Caki2 (cell line): ENCODE results near the gene NDUFAF5. TPM values are rescaled to one million over a fixed set of nuclear protein-coding genes. Genes with fewer than 3 reads are reported as not detected.

Experiments used
- DNase-seq: peaks from one replicate; pipeline ENCODE4 v3.0.0-alpha.2; 2015; ENCODE audit warnings: low read depth
- in situ Hi-C: cut with HindIII; loops from 2 replicates; pipeline ENCODE4 v1.10.0; 2016; ENCODE audit warnings: low sequenced_read_pairs, low pct_unique_long_range_greater_than_20kb, mixed read lengths
- total RNA-seq: library from RNA; depleted of rRNA; stranded (reverse); fragments of >200 nt; shearing (Covaris generic); gene quantifications from 2 replicates; pipeline ENCODE4 v1.2.3, GENCODE V29; 2014; ENCODE audit warnings: low replicate concordance; rRNA removed

Gene NDUFAF5
- total RNA-seq, 1 experiment from 2014 or later, result 49.7 TPM

DNA sequence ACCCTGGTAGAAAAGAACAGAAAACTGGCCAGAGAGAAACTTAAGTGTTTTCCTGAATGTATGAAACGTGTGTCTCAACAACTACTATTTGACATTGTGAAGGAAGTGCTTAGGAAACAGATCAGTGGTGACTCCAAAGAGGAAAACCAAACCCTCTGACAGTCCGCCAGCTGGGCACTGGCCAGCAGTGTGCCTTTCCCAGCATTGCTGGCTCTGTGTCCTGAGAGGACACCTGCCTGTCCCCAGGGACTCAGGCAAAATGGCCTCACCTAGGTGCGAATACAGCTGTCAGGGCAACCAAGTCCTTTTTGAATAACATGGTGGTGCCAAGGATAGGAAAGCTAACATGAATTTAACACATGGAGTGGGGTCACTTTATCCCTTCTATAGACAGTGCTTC is 72.5 kb downstream of the NDUFAF5 start:
- in situ Hi-C loops, result no loop called here

DNA sequence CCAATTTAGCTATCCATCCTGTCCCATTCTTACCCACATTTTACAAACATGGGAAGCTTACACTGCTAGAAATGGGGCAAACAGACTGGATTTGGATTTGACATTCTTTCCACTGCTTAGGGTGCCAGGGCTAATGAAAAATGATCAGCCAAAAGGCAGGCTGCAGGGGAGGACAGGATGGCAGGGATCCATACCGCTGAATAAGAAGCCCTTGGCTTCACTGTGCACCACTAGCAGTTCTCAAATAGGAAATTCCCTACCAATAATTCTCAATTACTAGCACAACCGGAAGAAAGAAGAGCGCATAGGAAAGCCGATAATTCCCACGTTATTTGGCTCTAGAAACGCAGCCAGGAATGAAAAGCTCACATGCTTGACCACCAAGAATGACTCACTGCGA is 73.1 kb downstream of the NDUFAF5 start:
- DNase-seq, result no peak
- in situ Hi-C loops, result no loop called here

More for the DNA sequence above, 72.5 kb downstream of the NDUFAF5 start:
- no peak for DNase-seq

GRCh38 chr20:13858439-13858838 is 73.6 kb downstream of the NDUFAF5 start:
- in situ Hi-C loops, result no loop called here
- DNase-seq, result no peak

- DNase-seq, result no peak
- in situ Hi-C loops, result no loop called here
These were observed 74.0 kb downstream of the NDUFAF5 start for GRCh38 chr20:13858871-13859270.

DNA sequence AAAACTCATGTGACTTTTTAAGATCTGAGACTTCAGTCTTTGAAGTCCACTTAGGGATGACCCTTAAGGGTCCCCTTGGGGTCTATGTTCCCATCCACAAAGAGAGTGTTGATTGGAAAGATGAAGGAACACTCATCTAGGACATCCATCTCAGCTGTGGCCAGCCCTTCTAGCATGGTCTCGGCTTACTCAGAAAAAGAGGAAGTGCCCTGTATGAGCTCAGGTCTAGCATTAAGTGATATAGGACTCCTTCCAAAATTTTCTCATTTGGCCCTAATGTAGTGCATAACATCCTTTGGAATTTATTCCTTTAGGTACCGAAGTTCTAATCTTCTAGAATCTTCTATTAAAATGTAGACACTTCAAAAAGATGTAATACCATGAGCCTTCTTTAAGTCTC is 77.4 kb downstream of the NDUFAF5 start:
- no peak for DNase-seq
- in situ Hi-C loops, result no loop called here

DNA sequence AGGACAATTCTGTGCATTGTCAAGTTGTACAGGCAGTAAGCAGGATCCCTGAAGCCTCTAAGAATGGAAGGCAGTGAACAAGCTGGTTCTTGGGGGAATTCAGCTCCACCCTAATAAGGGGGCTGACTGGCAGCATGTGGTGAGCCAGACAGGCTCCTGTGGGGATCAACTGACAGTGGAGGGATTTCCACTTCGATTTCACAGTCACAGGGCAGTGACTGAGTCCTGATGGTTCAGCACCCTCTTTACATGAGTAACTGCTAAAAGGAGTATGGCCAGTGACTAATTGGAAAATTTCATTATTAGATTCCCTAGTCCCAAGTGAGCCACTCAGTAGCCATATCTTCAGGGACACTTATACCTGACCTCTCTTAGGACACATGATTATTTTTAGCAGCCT is 78.4 kb downstream of the NDUFAF5 start:
- in situ Hi-C loops, result no loop called here
- DNase-seq, result no peak

GRCh38 chr20:13865156-13865555 is 80.3 kb downstream of the NDUFAF5 start:
- DNase-seq, result no peak
- in situ Hi-C loops, result no loop called here

GRCh38 chr20:13865791-13866351 is 81.0 kb downstream of the NDUFAF5 start:
- DNase-seq, result no peak

GRCh38 chr20:13868331-13868730 is 83.5 kb downstream of the NDUFAF5 start:
- in situ Hi-C loops, result no loop called here
- DNase-seq, result no peak

More at GRCh38 chr20:13865791-13866351, 81.0 kb downstream of the NDUFAF5 start:
- in situ Hi-C loops, result no loop called here

DNA sequence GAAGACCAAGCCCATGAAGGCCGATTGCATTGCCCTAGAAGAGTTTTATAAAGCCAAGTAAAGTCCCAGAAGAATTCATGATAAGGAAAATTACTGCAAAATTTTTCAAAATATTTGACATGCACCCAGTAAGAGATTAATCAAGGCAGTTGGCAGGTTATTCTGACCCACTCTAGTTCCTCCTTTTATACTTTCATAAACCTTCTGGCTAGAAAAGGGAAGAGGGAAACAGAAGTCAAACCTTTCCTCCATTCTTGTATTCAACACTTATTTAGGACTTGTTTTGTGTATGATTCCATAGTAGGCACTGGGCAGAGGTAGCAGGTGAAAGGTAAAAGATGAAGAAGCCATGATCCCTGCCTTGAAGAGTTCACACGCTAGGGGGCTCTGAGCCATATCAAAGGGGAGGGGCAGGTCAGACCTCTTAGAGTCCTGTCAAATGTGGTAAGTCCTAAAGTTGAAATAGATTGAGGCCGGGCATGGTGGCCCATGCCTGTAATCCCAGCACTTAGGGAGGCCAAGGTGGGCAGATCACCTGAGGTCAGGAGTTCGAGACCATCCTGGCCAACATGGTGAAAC is 85.4 kb downstream of the NDUFAF5 start:
- in situ Hi-C loops, result no loop called here
- DNase-seq, result no peak

Other genes starting within 250 kb of the NDUFAF5 start
- 3.6 and 8.2 TPM in 2 replicates for gene TASP1, start 146.1 kb upstream of the NDUFAF5 start, total RNA-seq
- gene ESF1, start 109 bp upstream of the NDUFAF5 start, total RNA-seq, result 5.3 and 8.9 TPM in 2 replicates
- gene SEL1L2, start 205.6 kb downstream of the NDUFAF5 start, total RNA-seq, result not detected in 2 replicates
- 0.26 and 3.4 TPM in 2 replicates for gene MACROD2, start 210.5 kb downstream of the NDUFAF5 start, total RNA-seq